Esophagus muscularis mucosa (tissue), 4 donors: ENCODE measurements around the gene OR52K2. TPM values are rescaled to one million over a fixed set of nuclear protein-coding genes. Genes with fewer than 3 reads are reported as not detected.

Source experiments
- DNase-seq: peaks from one replicate; pipeline ENCODE4 v3.0.0-alpha.2; 2017; ENCODE audit errors: extremely low spot score
- H3K27ac ChIP-seq, 4 donors: fragments of 200-600 bp; sonication (generic); replicated peaks in 1 of 4; 1 replicate in 3 of 4; 2 replicates in 1 of 4; pipeline ENCODE4 v1.5.1; 2016 to 2019; ENCODE audit warnings: mild to moderate bottlenecking in 1 of 4
- H3K27me3 ChIP-seq, 4 donors: fragments of 200-600 bp; sonication (generic); one replicate each; pipeline versions ENCODE4 v1.5.1 to v1.6.0; 2016 to 2019
- H3K36me3 ChIP-seq, 4 donors: fragments of 200-600 bp; sonication (generic); one replicate each; pipeline ENCODE4 v1.5.1; 2016 to 2019
- H3K4me1 ChIP-seq, 4 donors: fragments of 200-600 bp; sonication (generic); one replicate each; pipeline ENCODE4 v1.5.1; 2016 to 2019
- H3K4me3 ChIP-seq, 4 donors: fragments of 200-600 bp; sonication (generic); 1 replicate in 2 of 4; 2 replicates in 2 of 4; pipeline ENCODE4 v1.5.1; 2016 to 2019; ENCODE audit warnings: mild to moderate bottlenecking in 4 of 4, moderate library complexity in 1 of 4
- H3K9me3 ChIP-seq, 4 donors: fragments of 200-600 bp; sonication (generic); 1 replicate in 3 of 4; 2 replicates in 1 of 4; pipeline ENCODE4 v1.5.1; 2016 to 2019
- EP300 ChIP-seq: sonication (generic); formaldehyde crosslinking; IDR thresholded peaks from one replicate; pipeline ENCODE4 v1.6.1; 2017; ENCODE audit warnings: antibody characterized with exemption
- POLR2A ChIP-seq: fragments of 450-650 bp; IDR thresholded peaks from one replicate; pipeline ENCODE4 v1.6.1; 2017; ENCODE audit warnings: antibody characterized with exemption, moderate library complexity, mild to moderate bottlenecking, low read depth
- POLR2AphosphoS5 ChIP-seq, 2 donors: sonication (generic); formaldehyde crosslinking; IDR thresholded peaks; one replicate each; pipeline ENCODE4 v1.6.1; 2017; ENCODE audit warnings: antibody characterized with exemption in 2 of 2
- WGBS: methylation state at CpG from one replicate; pipeline ENCODE4 v1.1.5; 2018; 5-methylcytosine and 5-hydroxymethylcytosine counted together
- intact Hi-C: fragments of 100-400 bp; cut with DNase I; formaldehyde crosslinking; loops from one replicate; pipeline ENCODE4 v1.15.1; 2023
- total RNA-seq, 4 donors: library from RNA; depleted of rRNA; stranded (reverse); fragments of >200 nt; gene quantifications; one replicate each; pipeline versions ENCODE4 v1.1.0 to v1.2.1, GENCODE V29; 2016
- TF ChIP-seq, protein P1 (sequence below), 3 experiments: fragments of 200-600 bp in 2 of 3; fragments of 450-650 bp in 1 of 3; sonication (generic) in 2 of 3; IDR thresholded peaks; one replicate each; pipeline ENCODE4 v1.5.1; 2017 to 2019; ENCODE audit warnings: antibody characterized with exemption in 3 of 3, mild to moderate bottlenecking in 2 of 3, moderate library complexity in 1 of 3

OR52K2 gene
- total RNA-seq, 4 donors from 2014 or later: not detected

DNA sequence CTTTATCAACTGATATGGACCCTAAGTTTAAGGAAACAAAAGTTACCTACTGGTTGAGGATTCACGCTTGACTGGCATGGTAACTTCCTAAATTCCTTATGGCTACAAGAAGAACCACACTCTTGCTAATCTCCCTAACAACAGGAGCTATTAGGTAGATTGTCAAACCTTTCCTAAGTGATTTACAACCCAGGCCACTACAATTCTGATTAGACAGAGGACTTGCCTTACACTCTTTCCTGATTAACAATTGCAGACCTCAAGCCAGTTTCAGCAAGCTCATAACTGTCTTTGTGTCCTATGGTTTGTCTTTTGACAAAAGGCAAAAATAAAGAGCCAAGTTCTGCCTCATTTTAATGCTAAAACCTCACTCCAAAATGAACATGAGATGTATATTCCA, 16.3 kb downstream of the OR52K2 start:
- 50% methylated on average over 1 of the region's 1 CpG for WGBS
- H3K36me3 ChIP-seq: no peaks in the 10 kb centered on the region
- TF ChIP-seq EP300 (no peak), POLR2AphosphoS5 (IDR thresholded peaks at IDR 0.05) (no peak), POLR2A (no peak)
- TF ChIP-seq, protein P1, sequence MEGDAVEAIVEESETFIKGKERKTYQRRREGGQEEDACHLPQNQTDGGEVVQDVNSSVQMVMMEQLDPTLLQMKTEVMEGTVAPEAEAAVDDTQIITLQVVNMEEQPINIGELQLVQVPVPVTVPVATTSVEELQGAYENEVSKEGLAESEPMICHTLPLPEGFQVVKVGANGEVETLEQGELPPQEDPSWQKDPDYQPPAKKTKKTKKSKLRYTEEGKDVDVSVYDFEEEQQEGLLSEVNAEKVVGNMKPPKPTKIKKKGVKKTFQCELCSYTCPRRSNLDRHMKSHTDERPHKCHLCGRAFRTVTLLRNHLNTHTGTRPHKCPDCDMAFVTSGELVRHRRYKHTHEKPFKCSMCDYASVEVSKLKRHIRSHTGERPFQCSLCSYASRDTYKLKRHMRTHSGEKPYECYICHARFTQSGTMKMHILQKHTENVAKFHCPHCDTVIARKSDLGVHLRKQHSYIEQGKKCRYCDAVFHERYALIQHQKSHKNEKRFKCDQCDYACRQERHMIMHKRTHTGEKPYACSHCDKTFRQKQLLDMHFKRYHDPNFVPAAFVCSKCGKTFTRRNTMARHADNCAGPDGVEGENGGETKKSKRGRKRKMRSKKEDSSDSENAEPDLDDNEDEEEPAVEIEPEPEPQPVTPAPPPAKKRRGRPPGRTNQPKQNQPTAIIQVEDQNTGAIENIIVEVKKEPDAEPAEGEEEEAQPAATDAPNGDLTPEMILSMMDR (IDR thresholded peaks at IDR 0.05): no peak
- intact Hi-C loops: no loop called here
- no peak overlapping the region for H3K27ac ChIP-seq
- H3K27me3 ChIP-seq: no peaks in the 10 kb centered on the region
- no peak for DNase-seq
- no peak overlapping the region for H3K4me3 ChIP-seq
- H3K9me3 ChIP-seq: peaks cover 0 to 10% (median 0%) of the 10 kb centered on the region in 4 donors
- H3K4me1 ChIP-seq: no peaks in the 10 kb centered on the region

DNA sequence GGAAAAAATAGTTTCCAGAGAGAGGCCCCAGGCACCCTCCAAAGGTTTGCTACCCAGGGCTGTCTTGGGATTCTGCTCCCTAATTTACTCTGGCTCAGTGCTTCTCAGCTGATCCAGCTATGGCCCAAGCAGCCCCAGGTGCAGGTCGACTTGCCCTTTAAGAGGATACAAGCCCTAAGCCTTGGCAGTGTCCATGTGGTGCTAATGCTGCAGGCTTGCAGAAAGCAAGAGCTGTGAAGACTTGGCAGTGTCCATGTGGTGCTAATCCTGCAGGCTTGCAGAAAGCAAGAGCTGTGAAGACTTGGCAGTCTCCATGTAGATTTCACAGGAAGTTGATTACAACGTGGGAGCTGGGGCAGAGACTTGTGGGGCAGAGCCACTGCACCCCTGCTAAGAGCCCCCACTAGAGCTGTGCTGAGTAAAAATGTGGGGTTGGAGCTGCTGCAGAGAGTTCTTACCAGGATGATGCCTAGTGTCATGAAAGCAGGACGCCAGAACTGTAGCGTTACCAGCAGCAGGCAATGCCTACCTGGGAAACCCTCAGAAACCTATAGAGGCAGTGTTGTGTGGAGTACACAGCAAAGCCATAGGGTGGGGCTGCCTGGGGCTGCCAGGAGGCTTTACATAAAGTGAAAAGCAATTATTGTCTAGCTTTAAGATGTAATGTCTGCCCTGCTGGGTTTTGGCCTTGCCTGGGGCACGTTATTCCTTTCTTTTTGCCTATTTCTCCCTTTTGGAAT, 17.2 kb downstream of the OR52K2 start:
- TF ChIP-seq, protein P1 (IDR thresholded peaks at IDR 0.05): no peak
- TF ChIP-seq POLR2A: no peak
- TF ChIP-seq EP300: no peak
- no peak for TF ChIP-seq POLR2AphosphoS5 (IDR thresholded peaks at IDR 0.05)
- Histone ChIP-seq H3K9me3 (peaks cover 0 to 10% (median 0%) of the 10 kb centered on the region in 4 donors), H3K4me3 (no peak overlapping the region), H3K4me1 (no peaks in the 10 kb centered on the region), H3K27ac (no peak overlapping the region), H3K27me3 (no peaks in the 10 kb centered on the region), H3K36me3 (no peaks in the 10 kb centered on the region)
- no peak for DNase-seq
- 56% methylated on average over 5 of the region's 5 CpGs for WGBS
- intact Hi-C loops: no loop called here

DNA sequence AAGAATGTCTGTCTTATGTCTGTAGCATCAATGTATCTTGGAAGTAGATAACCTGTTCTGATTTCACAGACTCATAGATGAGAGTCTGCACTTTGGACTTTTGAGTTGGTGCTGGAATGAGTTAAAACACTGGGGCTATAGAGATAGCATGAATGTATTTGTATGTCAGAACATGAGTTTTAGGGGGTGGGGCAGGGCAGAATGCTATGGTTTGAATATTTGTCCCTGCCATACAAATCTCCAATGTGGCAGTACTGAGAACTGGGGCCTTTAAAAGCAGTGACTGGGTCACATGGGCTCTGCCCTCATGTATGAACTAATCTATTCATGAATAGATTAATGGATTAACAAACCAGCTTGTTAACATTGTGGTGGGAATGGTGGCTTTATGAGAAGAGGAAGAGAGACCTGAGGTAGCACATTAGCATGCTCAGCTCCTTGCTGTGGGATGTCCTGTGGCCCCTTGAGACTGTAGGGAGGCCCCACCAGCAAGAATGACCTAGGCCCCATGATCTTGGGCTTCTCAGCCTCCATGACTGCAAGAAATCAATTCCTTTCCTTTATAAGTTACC, 17.9 kb downstream of the OR52K2 start:
- Histone ChIP-seq H3K4me3 (no peak overlapping the region), H3K27ac (no peak overlapping the region), H3K27me3 (no peaks in the 10 kb centered on the region), H3K36me3 (no peaks in the 10 kb centered on the region), H3K4me1 (no peaks in the 10 kb centered on the region), H3K9me3 (peaks cover 0 to 10% (median 0%) of the 10 kb centered on the region in 4 donors)
- intact Hi-C loops: no loop called here
- TF ChIP-seq POLR2AphosphoS5 (IDR thresholded peaks at IDR 0.05) (no peak), POLR2A (no peak), EP300 (no peak)
- TF ChIP-seq, protein P1 (IDR thresholded peaks at IDR 0.05): no peak
- DNase-seq: no peak

DNA sequence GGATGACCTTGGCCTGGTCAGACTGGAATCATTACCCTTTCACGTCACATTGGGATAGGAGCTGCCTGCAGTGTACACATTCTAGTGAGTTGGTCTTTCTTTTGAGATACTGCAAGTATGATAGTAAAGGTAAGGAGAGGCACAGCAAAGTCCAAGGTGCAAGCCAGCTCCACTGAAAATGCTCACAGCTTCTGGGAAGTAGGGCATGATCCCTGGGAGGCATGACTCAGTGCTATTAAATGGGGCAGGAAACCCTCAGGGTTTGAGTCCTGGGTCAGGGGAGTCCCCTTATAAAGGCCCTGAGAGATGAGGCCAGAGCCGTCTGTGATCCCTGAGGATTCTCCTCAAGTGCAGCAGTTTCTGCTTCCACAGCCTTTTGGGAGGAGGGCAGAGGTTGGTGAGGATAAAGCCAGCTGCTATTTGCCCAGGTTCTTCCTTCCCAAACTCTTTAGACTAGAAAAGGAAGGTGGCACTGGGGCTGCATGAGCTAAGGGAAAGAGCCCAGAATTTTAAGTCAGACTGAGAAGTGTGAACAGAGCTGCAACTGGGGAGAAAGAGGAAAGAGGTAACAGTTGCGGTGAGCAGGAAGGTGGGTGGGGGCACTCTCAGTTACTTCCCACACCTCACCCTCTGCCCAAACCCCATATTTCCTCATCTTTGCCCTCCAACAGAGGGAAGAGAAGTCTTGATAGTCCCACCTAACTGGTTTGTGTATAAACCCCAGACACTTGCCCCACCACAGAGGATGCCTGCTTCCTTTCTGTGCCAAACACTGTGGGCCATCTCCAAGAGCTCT, 18.9 kb downstream of the OR52K2 start:
- no peaks in the 10 kb centered on the region for H3K36me3 ChIP-seq
- no peak overlapping the region for H3K4me3 ChIP-seq
- DNase-seq: no peak

More for the DNA sequence above, 18.9 kb downstream of the OR52K2 start:
- intact Hi-C loops: no loop called here
- WGBS: 55% methylated on average over 3 of the region's 3 CpGs
- Histone ChIP-seq H3K9me3 (peaks cover 0 to 10% (median 0%) of the 10 kb centered on the region in 4 donors), H3K4me1 (no peaks in the 10 kb centered on the region), H3K27me3 (no peaks in the 10 kb centered on the region), H3K27ac (no peak overlapping the region)
- TF ChIP-seq POLR2AphosphoS5 (IDR thresholded peaks at IDR 0.05) (no peak), POLR2A (no peak), EP300 (no peak)
- TF ChIP-seq, protein P1 (IDR thresholded peaks at IDR 0.05): no peak
